ENCODE data around the gene HID1.
"Not testable (repeated sequence)": the region's sequence is repeated elsewhere in the genome, so short reads cannot be mapped to it uniquely, and the experiment has no call there.

HID1 gene

GRCh38 chr17:74921026-74921681 lies 51.4 kb downstream of the HID1 start:
- DNase-seq = no peak

DNA sequence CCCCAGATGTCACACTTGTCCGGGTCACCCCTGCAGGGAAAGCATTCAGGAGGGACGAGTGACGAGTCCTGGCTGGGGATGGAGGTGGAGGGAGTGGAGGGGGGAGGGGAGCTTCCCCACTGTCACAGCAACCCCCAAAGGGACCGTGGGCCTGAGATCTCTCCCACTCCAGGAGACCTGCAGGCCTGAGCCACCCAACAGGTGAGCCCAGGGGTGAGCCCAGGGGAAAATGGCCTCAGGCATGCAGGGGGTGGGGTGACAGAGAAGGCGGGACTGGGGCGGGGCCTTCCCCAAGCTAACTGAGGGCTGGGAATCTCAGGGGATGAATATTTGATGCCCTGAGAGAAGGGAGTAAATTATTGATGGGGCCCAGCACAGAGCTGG lies 51.9 kb downstream of the HID1 start:
- no peak for DNase-seq

- DNase-seq = no peak
Observed at GRCh38 chr17:74920306-74920620, 52.3 kb downstream of the HID1 start.

DNA sequence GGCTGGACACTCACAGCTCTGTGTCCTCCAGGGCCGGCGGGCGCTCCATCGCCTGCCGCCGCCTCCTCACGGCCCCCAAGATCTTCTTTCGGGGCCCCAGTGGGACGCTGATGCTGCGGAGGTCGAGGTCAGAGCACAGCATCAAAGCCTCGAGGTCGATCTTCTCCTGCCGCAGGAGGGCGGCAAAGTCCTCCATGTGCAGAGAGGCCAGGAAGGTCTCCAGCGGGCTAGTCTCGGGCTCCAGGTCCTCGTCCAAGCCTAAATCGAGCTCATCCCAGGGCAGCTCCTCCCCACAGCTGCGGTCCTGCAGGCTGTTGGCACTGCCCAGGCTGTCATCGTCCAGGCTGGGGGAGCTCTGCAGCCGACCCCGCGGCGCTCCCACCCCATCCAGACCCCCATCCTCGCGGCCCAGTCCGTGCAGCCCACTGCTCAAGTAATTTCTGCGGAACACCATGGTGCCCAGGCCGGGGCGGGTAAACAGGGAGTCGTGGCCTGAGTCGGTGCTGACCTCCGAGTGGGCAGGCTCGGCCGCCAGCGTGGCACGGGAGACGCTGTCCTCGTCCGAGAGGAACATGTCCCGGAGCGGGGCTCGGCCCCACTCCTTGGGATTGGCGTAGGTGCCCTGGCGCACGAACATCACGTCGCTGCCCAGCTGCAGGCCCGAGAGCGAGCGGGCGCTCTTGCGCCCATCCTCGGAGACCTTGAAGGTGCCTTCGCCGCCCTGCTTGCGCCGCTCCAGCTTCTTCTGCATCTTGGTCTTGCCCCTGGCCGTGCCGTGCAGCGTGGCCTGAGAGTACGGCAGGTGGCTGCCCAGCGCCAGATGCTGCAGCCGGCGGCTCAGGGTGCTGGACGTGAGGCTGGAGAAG lies 52.9 kb downstream of the HID1 start:
- no peak for DNase-seq

GRCh38 chr17:74918906-74919305 lies 53.7 kb downstream of the HID1 start:
- no peak for DNase-seq

DNA sequence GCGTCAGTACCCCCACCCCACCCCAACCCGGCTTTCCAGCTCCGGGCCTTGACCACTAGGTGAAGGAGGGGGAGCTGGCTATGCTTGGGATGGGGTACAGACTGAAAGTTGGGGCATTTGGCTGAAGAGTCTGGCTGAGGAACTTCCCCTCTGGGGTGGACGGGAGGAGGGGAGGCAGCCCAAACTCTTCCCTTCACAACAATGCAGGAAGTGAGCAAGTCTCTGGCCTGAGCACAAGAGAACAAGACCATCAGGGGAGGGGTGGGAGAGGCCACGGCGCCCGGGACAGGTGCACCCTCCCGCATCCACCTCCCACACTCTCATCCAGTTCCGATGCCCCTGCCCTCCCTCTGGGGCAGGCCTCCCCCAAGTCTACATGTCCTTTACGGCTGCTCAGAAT lies 55.1 kb downstream of the HID1 start:
- peak in 1 of 2 donors; percentile 18 for DNase-seq

DNA sequence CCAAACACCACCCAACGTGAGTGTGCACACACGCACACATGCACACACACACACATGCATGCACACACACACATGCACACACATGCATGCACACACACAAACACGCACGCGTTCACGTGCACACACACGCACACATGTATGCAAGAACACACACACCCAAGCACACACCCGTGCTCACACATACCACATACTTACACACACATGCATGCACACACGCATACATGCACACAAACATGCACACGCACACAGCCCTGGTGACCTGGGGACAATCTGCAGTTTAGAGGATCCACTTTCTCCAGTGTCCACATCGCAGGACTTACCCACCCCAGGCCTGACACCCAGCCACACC lies 55.7 kb downstream of the HID1 start:
- DNase-seq = no peak

DNA sequence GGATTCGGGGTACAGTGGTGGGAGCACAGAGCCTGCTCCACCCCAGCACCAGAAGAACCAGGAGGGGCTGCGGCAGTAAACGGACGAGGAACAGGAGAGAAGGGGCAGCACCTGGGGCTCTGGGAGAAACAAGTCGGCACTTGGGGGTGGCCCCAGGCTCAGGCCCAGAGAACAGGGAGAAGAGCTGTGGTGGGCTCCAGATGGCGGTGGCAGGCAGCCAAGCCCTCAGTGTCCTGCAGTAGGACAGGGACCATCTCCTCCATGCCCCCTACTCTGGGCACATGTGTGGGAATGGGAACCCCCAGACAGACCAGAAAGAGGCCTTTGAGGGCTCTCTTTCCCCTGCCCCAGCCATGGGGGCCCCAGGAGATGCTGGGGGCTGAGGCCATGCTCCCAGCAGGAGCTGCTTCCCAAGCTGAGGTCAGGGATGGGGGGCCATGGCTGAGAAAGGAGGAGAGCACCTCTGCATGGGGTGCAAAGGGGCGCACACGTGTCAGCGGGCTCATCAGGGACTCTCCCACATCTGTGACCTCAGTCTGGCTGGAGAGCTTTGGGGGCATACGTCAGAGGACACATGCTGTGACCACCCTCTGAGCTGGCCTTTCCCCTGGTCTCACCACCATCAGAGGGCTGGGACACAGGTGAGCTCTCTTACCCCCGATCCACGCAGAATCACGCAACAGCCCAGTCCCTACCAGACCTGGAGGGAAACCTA lies 56.3 kb downstream of the HID1 start:
- no peak for DNase-seq

- not testable (repeated sequence) for DNase-seq
Observed at GRCh38 chr17:74911423-74911822, 61.1 kb downstream of the HID1 start.

DNA sequence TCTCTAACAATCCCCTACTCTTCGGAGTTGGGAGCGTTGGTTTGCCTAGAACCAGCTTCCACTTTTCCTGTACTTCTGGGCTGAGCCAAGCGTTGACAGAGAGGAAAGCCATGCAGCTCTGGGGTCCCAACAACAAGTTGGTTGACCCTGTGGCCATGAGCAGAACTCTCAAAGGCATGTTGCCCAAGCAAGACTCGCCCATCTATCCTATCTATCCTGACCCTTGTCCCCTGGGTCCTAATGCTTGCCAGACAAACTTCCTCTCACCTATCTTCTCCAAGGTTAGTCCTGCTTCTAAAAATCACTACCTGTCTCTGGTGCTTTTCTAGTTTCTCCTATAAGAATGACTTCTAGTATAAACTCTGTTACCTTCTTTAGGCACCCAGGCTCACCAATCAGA lies 63.5 kb downstream of the HID1 start:
- DNase-seq = not testable (repeated sequence)

- no peak for DNase-seq
Observed at GRCh38 chr17:74907012-74907411, 65.5 kb downstream of the HID1 start.

DNA sequence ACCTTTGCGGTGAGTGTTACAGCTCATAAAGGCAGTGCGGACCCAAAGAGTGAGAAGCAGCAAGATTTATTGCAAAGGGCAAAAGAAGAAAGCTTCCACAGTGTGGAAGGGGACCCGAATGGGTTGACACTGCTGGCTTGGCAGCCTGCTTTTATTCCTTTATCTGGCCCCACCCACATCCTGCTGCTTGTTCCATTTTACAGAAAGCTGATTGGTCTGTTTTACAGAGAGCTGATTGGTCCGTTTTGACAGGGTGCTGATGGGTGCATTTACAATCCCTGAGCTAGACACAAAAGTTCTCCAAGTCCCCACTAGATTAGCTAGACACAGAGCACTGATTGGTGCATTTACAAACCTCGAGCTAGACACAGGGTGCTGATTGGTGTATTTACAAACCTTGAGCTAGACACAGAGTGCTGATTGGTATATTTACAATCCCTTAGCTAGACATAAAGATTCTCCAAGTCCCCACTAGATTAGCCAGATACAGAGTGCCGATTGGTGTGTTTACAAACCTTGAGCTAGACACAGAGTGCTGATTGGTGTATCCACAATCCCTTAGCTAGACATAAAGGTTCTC lies 66.3 kb downstream of the HID1 start:
- not testable (repeated sequence) for DNase-seq

- no peak for DNase-seq
Observed at GRCh38 chr17:74904687-74905409, 67.7 kb downstream of the HID1 start.

DNA sequence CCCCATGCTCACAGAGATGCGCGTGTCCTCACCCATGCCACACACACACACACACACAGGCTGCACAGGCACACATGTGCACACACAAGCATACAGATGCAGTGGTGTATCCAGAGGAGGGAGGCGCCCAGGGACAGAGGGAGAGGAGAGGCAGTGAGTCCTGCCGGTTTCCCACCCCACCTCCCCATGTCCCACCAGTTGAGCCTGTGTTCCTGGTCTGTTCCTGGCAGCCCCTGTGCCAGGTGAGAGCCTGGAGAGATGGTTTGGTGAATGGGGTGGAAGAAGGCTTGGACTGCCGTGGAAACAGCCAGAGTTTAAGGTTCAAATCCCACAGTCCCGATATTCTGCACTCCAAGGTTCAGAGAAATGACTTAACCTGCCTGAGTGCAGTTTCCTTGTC lies 68.9 kb downstream of the HID1 start:
- no peak for DNase-seq

- no peak for DNase-seq
Observed at GRCh38 chr17:74903034-74903433, 69.5 kb downstream of the HID1 start.

GRCh38 chr17:74901353-74902135 lies 71.0 kb downstream of the HID1 start:
- DNase-seq = no peak
